ENCODE measurements around the gene FBXO5.

FBXO5 gene

DNA sequence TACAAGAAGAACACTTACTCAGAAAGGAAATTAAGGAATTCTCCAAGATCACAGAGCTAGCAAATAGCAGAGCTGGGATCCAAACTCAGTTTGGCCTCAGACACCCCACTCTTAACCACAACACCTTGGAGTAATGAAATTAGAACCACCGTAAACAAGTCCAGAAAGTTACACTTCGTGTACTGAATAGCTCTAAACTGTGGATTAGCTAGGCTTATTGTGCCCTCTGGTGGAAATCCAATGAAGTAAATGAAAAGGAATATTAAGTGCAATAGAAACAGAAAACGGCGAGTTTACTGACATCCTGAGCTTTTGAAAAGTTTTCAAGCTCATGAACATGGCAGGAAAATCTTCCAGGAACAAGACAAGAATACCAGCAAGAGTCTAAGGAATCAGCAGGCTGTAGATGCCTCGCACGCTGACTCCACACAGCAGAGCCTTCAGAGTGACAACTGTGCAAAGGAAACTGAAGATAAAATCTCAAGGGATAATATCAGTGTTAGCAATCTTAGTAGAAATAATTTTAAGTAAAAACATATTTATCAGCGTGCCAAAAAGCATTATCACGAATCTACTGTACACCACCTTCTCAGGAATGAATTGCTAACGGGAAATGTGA is 34.6 kb downstream of the FBXO5 start:
- DNase-seq, result peak; percentile 23

DNA sequence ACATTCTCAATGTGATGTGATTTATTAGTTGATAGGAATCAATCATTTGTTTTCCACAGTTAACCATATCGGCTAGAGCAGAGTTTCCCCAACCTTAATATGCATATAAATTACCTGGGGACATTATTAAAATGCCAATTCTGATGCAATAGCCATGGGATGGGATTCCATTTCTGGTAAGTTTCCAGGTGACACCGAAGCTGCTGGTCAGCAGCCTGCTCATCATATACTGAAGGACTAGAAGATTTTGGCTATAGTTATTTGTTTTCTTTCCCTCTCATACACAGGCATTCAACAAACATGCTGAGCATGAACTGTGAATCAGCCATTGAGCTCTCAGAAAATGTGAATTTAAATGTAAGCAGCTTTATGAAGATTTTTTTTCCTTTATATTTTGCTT is 35.8 kb downstream of the FBXO5 start:
- DNase-seq, result no peak

DNA sequence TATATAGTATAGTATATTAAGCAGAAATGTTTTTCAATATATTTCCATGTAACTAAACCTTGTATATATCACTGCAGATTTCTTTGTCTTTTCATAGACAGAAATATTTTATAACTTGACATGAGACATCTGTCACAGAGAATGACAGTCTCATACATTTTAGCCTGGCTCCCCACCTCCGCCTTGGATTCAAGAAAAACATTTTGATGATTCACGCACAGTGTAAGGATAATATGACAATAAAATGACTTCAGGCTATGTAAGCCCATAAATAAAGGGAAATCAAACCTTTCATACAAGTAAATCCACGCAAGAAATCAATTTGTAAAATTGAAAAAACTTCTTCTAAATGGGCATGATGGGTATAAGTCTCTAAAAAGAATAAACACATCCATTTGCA is 36.4 kb downstream of the FBXO5 start:
- no peak for DNase-seq

DNA sequence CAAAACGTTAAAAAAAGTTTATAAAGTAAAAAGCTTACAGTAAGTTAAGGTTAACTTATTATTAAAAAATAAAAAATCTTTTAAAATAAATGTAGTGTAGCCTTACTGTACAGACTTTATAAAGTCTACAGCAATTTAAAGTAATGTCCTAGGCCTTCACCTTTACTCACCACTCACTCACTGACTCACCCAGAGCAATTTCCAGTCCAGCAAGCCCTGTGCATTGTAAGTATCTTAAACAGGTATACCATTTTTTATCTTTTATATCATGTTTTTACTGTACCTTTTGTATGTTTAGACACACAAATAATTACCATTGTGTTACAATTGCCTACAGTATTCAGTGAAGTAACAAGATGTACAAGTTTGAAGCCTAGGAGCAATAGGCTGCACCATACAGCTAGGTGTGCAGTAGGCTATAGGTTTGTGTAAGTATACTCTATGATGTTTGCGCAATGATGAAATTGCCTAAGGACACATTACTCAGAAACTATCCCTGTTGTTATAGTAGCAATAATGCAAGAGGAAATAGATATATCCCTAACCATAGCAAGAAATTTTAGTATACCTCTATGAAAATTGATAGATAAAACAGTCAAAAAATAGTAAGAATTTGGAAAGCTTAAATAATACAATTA is 39.5 kb downstream of the FBXO5 start:
- no peak for DNase-seq

DNA sequence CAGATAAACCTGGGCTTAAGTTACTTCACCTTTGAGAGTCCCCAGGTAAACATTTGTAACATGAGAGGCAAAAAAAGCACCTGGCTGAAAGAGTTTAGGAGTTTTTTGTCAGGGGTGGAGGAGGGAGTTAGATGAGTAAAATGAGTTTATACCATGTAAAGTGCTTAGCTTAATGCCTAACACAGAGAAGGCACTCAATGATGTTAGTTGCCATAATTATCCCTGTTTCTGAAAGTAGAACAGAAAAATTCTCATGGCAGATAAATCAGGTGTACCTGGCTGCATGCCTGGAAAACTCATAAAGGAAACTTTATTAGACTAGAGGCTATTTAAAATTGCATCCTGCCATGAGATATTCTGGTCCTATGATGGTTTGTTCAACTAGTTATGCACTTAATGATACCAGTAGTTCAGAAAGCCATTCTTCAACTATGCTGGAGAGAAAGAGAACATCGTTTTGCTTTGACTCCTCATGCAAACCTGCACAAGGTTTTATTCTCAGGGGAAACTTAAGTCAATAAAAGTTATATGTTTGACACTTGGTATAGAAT is 40.4 kb downstream of the FBXO5 start:
- DNase-seq, result no peak

DNA sequence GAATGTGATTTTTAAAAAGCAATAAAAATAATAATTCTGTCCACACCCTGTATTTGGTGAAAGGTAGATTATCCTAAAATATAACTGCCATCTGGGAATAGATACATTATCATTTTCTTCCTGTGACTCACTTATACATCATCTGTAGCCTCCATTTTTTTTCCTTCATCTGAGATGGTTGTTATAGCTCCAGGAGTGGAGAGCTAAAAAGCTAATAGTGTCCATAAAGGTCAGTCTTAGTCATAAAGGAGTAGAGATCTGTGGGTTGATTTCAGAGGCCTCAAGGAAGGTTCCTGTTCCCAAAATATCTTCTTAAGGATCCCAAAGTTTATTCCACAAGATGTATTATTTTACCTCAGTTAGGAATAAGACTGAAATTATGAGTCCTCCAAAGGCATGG is 41.1 kb downstream of the FBXO5 start:
- no peak for DNase-seq

DNA sequence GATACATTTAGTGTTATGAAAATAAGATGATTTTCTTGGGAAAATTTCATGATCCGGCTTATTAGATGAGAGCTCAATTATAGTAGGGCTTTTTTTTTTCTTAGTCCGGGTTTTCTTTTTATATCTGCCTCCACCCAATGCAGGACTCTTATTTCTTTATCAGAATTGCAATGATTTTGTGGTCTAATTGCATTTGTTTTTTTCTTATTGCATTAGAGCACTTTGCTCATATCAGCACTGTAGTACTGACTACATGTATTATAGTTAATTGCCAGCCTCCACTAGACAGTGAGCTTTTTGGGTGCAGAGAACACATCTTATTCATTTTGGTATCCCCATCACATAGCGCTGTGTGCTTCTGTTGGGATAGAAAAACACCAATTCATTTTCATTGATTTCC is 50.0 kb downstream of the FBXO5 start:
- no peak for DNase-seq

DNA sequence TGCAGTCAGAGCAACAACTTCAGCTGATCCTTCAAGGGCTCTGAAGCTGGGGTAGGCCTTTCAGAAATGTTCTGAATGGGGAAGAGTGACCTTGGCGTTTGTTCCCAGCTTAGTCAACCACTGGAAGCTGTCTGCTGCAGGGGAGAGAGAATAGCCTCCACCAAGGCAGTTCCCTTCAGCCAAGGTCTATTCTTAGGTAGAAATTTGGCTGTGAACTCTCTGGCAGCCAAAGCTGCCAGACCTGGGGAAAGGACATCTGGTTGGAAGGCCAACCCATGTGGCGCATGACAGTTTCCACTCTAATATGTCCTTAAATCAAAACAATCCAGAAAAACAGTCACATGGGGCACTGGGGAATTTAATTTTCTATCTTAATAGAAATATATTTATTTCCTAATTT is 60.1 kb downstream of the FBXO5 start:
- no peak for DNase-seq

Measured in DMS 273 treated with DMSO at 0.1 percent for 48 hours (cell line).